OCI-LY7 (cell line): ENCODE measurements around the gene NTNG2.

Experiments
- CTCF ChIP-seq: fragments of 200-600 bp; sonication (generic); conservative IDR thresholded peaks from 2 replicates; pipeline ENCODE4 v1.5.1; 2014; ENCODE audit warnings: mild to moderate bottlenecking, antibody characterized with exemption, low read length, moderate library complexity, mixed read lengths
- EZH2phosphoT487 ChIP-seq: fragments of 200-600 bp; sonication (generic); IDR thresholded peaks from 2 replicates; pipeline ENCODE4 v1.6.1; 2018; ENCODE audit warnings: low read depth, borderline replicate concordance, mild to moderate bottlenecking, mixed run types, antibody characterized with exemption, low read length, moderate library complexity, mixed read lengths

- TF ChIP-seq CTCF (no peak), EZH2phosphoT487 (no peak)
Observed at GRCh38 chr9:132156262-132156661, 5.6 kb upstream of the NTNG2 start.
